GM19463 (cell line): ENCODE data around the gene VN1R2.
"Not testable (repeated sequence)": the region's sequence is repeated elsewhere in the genome, so short reads cannot be mapped to it uniquely, and the experiment has no call there.

Experiments
- ATAC-seq: cut with Tn5 transposase; IDR thresholded peaks from one replicate; pipeline ENCODE4 v1.9.1; 2021; ENCODE audit warnings: mild to moderate bottlenecking, moderate library complexity; ENCODE audit not compliant: unreplicated experiment

Gene VN1R2, protein sequence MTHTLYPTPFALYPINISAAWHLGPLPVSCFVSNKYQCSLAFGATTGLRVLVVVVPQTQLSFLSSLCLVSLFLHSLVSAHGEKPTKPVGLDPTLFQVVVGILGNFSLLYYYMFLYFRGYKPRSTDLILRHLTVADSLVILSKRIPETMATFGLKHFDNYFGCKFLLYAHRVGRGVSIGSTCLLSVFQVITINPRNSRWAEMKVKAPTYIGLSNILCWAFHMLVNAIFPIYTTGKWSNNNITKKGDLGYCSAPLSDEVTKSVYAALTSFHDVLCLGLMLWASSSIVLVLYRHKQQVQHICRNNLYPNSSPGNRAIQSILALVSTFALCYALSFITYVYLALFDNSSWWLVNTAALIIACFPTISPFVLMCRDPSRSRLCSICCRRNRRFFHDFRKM

DNA sequence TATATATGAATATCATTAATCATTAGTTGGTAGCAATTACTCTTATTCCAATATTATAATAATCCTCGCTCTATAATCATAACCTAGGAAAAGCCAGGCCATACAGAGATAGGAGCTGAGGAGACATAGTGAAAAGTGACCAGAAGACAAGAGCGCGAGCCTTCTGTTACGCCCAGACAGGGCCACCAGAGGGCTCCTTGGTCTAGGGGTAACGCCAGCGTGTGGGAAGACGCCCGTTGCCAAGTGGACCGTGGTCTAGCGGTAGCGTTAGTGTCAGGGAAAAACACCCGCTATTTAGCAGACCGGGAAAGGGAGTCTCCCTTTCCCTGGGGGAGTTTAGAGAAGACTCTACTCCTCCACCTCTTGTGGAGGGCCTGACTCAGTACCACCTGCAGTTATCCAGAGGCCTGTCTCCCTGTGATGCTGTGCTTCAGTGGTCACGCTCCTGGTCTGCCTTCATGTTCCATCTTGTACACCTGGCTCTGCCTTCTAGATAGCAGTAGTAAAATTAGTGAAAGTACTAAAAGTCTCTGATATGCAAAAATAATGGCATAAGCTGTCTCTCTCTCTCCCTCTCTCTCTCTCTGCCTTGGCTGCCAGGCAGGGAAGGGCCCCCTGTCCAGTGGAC lies at the start of gene VN1R2:
TSS of gene VN1R2 (plus strand) at position 578 of the 628 bp plus-strand sequence. CDS start 84 bp downstream, outside the sequence.
- ATAC-seq = not testable (repeated sequence)

DNA sequence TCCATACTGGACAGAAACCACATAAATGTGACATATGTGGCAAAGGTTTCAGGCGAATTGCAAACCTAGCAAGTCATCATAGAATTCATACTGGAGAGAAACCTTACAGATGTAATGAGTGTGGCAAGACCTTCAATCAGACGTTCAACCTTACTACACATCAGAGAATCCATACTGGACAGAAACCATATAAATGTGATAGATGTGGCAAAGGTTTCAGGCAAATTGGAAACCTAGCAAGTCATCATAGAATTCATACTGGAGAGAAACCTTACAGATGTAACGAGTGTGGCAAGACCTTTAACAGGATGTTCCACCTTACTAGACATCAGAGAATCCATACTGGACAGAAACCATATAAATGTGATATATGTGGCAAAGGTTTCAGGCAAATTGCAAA lies 46.5 kb upstream of the VN1R2 start:
- ATAC-seq = not testable (repeated sequence)

DNA sequence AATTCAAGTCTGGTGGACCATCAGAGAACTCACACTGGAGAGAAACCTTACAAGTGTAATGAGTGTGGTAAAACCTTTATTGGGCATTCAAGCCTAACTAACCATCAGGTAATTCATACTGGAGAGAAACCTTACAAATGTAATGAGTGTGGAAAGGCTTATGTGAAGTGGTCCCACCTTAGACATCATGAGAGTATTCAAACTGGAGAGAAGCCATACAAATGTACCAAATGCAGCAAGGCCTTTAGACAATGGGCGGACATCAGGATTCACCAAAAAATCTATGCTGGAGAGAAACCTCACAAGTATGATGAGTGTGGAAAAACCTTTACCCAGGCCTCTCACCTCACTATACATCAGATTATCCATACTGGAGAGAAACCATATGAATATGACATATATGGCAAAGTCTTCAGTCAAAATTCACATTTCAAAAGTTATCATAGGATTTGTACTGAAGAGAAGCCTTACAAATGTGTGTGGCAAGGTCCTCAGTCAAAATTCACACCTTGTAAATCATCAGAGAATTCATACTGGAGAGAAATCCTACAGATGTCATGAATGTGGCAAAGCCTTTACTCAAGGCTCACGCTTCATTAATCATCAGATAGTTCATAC lies 45.3 kb upstream of the VN1R2 start:
- ATAC-seq = no peak

DNA sequence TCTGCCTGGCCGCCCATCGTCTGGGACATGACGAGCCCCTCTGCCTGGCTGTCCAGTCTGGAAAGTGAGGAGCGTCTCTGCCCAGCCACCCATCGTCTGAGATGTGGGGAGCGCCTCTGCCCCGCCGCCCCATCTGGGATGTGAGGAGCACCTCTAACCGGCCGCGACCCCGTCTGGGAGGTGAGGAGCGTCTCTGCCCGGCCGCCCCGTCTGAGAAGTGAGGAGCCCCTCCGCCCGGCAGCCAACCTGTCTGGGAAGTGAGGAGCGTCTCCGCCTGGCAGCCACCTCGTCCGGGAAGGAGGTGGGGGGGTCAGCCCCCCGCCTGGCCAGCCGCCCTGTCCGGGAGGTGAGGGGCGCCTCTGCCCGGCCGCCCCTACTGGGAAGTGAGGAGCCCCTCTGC lies 35.4 kb upstream of the VN1R2 start:
- not testable (repeated sequence) for ATAC-seq

DNA sequence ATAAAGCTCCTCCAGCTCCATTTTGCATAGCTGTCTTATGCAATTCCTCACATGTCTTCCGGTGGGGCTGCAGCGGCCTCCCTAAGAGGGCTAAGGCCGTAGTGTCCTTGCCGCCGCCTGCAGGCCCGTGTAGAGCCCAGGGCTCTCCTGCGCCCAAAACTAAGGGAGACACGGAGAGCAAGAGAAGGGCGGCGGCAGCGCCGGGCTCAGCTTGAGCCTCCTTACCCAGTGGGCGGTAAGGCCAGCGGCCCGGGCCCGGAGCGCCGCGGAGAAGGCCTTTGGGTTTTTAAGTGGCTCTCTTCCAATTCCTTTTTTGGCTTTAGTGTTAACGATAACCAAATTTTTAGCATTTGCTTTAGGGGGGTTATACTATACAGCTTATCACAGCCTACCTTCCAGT lies 33.5 kb upstream of the VN1R2 start:
- ATAC-seq = no peak

DNA sequence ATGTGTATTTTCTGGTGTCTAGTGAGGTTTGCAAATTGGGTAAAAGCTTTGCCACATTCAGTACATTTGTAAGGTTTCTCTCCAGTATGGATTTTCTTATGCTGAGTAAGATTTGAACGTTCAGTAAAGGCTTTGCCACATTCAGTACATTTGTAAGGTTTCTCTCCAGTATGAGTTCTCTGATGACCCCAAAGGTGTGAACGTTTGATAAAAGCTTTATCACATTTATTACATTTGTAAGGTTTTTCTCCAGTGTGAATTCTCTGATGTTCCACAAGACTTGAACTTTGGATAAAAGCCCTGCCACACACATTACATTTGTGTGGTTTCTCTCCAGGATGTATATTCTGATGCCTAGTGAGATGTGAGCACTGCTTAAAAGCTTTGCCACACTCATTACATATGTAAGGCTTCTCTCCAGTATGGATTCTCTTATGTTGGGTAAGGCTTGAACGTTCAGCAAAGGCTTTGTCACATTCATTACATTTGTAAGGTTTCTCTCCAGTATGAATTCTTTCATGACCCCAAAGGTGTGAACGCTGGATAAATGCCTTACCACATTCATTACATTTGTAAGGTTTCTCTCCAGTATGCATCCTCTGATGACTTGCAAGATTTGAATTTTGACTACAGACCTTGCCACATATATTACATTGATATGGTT lies 20.8 kb upstream of the VN1R2 start:
- no peak for ATAC-seq

DNA sequence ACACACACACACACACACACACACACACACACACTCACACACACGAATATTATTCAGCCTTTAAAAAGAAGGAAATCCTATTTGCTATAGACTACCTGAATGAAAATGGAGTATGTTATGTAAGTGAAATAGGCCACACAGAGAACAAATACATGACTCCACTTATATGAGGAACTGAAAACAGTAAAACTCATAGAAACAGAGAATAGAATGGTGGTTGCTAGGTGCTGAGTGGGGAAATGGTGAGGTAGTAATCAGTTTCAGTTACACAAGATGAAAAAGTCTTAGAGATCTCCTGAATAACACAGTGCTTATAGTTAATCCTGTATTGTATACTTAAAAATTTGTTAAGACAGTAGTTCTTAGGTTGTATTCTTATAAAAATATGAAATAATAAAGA lies 11.6 kb upstream of the VN1R2 start:
- no peak for ATAC-seq

DNA sequence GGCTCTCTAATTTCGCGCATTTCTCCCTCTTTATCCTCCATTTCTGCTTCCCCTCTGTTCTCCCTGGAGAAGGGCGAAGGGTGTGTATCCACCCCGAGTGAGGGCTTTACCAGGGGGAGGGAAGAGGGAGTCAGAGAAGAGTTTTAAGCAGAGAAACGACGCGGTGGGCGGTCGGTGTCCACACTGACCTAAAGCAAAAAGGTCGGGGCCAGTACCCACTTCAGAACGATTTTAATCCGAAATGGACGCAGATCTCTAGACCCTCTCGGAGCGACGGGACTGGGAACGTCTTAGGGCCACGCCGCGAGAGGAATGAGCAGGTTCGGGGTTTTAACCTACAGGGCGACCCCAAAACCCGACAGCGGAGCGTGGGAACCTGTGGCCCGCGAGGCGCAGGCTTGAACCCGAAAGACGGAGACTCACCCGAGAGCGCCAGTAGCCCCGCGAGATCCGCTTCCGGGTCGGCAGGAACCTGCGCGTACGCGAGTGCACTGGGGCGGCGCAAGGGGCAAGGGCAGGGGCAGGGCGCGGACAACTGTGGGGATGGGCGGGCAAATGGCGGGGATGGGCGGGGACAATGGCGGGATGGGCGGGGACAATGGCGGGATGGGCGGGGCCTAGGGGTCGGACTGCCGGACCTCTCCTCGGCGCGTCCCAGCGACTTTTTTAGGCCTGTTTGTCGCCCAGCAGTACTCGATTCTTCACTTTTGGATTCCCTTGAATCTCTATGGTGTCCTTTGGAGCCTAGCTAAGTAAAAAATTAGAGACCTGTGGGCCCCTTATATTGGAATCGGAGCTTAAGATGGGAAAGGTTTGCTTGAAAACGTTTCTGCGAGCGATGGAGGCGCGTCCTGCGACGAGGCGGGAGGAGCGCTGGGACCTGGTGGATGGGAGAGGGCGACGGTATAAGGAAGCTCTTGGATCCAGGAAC lies 3.4 kb upstream of the VN1R2 start, which contains the start of gene ZNF677:
TSS of gene ZNF677 (minus strand) at position 463 of the 931 bp plus-strand sequence. CDS start 3,323 bp downstream, outside the sequence.
- no peak for ATAC-seq

DNA sequence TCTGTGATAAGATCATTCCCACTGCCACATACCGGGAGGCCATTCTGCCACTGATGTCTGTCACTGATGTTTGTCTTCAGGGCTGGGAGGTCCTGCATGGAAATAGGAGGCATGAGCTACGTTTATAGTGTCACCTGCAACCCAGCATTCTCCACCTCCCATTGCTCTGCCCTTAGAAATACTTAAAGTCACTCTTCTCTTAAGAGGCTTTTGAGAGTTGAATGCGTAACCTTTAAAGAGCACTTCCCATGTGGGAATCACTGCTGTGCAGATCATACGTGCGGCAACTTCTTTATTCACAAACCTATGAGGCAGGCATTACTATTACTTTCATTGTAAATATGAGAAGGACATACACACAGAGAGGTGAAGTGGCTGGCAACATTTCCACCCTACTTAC lies 9.5 kb downstream of the VN1R2 start, which contains the start of gene VN1R4:
TSS of gene VN1R4 (minus strand) at position 101 of the 400 bp plus-strand sequence. CDS start at position 43, 58 bp downstream.
- ATAC-seq = not testable (repeated sequence)

DNA sequence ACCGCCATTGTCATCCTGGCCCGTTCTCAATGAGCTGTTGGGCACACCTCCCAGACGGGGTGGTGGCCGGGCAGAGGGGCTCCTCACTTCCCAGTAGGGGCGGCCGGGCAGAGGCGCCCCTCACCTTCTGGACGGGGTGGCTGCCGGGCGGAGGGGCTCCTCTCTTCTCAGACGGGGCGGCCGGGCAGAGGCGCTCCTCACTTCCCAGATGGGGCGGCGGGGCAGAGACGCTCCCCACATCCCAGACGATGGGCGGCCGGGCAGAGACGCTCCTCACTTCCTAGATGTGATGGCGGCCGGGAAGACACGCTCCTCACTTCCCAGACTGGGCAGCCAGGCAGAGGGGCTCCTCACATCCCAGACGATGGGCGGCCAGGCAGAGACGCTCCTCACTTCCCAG lies 11.8 kb downstream of the VN1R2 start:
- ATAC-seq = not testable (repeated sequence)

DNA sequence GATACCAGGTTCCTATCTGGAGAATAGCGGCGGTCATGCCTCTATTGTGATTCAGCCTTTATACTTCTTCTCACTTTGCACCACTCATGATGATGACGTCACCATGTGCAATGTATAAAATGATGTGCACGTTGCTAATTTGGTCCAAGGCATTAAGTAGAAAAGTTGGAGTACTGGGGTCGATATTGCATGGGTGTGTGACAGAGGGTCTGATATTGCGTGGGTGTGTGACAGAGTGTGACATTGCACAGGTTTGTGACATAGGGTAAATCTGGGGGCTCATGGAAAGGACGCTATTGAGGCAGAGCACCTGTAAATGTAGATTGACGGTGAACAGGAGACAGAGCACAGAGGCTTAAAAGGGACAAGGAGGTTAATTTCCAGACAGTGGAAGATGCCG lies 14.0 kb downstream of the VN1R2 start:
- no peak for ATAC-seq

DNA sequence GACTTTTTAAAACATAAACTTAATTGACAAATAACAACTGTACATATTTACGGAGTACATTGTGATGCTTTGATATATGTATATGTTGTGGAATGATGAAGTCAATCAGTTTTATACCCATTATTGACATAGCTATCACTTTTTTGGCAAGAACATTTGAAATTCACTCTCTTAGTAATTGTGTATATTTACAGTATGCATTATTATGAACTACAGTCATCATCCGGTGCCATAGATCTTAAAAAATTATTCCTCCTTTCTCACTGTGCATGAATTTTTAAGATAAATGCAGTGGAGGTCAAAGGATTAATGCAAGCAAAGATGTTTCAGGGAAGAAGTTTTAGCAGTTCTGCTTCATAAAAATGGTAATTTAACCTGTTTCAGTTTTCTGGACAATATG lies 17.4 kb downstream of the VN1R2 start:
- no peak for ATAC-seq

DNA sequence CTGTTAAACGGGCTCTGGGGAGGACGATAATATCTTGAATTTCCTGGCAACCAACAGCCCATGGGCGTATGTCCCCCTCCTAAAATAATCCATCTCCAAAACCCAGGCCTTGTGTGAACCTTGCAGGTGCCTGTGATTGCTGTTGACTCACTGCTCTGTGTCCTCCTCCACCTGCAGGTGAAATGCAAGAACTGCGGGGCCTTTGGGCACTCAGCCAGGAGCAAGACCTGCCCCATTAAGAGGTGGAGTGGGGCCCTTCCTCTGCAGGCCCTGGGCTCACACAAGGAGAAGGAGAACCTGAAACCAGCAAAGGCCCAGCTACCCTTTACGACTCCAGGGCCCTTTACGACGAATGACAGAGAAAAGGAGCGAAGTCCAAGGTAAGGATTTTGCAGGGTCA lies 23.9 kb downstream of the VN1R2 start:
- not testable (repeated sequence) for ATAC-seq

DNA sequence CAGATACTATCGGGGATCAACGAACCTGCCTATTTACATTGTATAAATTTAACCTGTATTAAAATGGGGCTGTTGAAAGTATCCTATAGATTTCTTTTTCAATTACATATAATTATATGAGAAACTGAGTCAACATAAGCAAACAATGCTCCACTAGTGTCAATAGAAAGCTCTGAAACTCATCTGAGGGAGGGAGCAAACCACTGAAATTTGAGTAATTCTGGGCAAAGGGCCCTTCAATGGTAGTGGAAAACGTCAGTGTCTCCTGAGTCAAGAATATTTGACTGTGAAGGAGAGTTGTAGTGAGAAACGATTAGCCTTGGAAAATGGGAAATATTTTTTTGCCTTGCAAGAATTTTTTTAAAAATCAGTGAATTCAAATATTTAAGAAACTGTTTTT lies 27.0 kb downstream of the VN1R2 start:
- no peak for ATAC-seq

DNA sequence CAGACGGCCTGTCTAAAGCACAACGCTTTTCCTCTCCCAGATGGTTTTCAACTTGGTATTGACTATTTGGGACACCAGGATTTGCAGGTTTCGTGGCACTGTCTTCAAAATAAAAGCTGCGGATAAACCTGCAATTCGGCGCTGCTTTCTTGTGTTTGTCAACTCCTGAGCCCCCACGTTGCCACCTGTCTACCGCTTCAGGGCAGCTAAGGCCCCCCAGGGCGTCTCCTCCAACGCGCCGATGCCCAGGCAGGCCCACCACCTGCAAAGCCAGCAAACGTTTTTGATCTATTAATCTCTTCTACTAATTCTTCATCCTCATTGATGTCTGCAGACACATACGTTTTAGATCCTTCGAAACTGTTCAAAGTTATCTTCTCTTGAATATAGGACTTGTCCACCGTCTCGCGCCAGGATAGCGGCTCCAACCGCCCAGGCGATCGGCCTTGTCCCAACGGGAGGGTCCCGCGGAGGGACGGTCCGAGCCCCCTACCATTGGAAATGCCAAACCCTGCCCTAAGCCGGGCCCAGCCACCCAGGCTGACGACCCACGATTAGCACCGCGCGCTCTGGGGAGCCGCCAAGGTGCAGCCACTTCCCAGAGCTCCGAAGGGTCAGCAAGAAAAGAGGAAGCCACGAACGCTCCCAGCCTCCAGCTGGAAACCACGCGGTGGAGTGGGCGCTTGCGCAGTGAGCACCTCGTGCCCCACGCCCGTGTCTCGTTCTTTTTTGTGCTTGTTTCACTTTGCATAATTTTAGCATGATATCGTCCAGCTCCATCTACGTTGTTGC lies 32.9 kb downstream of the VN1R2 start:
- no peak for ATAC-seq

DNA sequence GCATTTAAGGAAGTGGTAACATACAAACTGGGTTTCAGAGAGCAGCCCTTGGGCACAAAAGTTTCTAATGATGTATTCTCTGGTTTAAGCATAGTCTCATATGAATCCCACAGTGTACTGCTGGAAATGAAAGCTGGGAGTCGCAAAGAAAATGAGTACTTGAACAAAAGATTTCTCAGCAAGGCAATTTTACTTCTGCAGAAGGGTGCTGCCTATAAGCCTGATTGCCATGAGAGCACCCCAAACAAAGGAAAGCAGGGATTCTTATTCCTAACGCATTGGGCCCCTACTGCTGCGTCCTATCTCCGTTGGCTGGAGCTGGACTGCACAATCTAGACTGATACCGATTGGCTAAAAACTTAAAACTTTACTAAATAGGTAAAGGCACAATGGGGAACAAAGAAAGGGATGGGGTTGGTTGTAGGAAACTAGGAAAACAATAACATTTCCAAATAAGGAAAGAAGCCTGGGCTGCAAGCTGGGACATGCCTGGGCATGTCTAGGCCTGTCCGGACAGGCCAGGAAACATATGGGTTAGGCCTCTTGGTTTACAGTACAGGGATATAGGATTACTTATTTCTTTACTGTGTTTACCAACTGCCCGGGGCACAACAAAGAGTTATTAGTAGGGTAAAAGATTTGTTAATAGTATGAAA lies 36.8 kb downstream of the VN1R2 start:
- no peak for ATAC-seq

DNA sequence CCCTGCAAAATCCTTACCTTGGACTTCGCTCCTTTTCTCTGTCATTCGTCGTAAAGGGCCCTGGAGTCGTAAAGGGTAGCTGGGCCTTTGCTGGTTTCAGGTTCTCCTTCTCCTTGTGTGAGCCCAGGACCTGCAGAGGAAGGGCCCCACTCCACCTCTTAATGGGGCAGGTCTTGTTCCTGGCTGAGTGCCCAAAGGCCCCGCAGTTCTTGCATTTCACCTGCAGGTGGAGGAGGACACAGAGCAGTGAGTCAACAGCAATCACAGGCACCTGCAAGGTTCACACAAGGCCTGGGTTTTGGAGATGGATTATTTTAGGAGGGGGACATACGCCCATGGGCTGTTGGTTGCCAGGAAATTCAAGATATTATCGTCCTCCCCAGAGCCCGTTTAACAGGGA lies 43.2 kb downstream of the VN1R2 start:
- ATAC-seq = not testable (repeated sequence)

DNA sequence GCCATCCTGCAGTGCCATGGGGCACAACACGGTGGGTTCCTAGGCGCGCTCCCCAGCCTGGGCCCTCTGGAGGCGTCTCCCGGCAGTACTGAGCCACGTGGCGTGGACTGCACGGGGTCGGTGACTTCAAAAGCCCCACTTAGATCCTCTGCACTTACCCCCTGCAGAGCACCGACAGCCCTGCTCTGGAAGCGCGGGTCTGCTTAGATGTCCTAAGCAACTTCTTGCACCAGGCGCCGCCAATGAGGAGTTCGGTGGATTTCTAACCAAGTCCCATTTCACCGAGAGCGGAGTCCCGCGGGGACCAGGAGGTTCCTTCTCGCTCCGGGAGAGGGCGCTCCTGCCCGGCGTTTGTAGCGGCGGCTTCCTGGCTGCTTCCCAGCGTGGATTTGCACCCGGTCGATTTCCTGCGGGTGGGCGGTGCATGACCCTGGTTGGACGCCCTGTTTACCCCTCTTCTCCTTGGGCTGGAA lies 50.3 kb downstream of the VN1R2 start:
- ATAC-seq = no peak
